ENCODE measurements around the gene ST3GAL3.

Gene ST3GAL3

DNA sequence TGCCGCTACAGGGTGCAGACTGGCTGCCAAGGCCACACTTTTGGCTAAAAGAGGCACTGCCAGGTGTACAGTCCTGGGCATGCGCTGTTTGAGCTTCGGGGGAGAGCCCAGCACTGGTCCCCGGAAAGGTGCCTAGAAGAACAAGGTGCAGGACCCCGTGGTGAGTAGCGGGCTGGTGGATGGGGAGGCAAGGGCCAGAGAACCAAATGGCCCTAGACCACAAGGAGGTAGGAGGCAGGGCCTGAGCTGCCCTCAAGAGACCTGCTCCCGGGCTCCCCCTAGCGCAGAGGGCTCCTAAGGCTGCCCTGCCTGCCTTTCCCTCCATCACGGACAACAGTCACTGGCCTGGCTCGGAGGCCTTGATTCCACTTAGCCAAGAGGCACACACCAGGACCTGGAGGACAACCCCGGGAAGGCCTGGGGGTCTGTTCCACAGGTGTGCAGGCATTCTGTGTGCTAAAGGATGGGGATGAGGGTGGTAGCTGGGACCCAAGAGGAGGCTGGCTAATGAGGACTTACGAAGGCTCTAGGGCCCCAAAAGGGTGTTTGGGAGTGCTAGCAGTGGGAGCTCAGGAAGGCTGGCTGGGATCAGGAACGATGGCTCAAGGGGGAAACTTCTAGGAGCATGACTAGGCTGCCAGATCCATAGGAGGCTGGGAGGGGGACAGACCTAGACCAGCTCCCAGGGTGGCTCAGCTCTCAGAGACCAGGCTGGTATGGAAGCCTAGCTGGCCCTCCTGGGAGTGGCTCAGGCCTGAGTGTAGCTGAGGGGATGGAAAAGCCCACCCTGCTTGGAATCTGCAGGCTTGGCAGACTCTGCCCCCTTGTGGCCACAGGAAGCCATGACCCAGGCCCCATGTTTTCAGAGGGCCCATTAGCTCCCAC lies 227.0 kb downstream of the ST3GAL3 start:
- Histone ChIP-seq H3K36me3 (ENCODE audit: control insufficient read depth, insufficient read depth, low read length) (no peaks in the 10 kb centered on the region; the same call in 1 of the 2 replicates), H3K27me3 (replicated peaks; ENCODE audit: control insufficient read depth, insufficient read depth, low read length) (no peaks in the 10 kb centered on the region), H3K4me3 (replicated peaks; ENCODE audit: low read depth, low read length) (no peak overlapping the region; the same call in 1 of the 2 replicates)
- TF ChIP-seq, protein P1, sequence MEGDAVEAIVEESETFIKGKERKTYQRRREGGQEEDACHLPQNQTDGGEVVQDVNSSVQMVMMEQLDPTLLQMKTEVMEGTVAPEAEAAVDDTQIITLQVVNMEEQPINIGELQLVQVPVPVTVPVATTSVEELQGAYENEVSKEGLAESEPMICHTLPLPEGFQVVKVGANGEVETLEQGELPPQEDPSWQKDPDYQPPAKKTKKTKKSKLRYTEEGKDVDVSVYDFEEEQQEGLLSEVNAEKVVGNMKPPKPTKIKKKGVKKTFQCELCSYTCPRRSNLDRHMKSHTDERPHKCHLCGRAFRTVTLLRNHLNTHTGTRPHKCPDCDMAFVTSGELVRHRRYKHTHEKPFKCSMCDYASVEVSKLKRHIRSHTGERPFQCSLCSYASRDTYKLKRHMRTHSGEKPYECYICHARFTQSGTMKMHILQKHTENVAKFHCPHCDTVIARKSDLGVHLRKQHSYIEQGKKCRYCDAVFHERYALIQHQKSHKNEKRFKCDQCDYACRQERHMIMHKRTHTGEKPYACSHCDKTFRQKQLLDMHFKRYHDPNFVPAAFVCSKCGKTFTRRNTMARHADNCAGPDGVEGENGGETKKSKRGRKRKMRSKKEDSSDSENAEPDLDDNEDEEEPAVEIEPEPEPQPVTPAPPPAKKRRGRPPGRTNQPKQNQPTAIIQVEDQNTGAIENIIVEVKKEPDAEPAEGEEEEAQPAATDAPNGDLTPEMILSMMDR (IDR thresholded peaks at IDR 0.05; ENCODE audit: insufficient read depth, low read length, poor library complexity, severe bottlenecking), result peak; percentile 97
- DNase-seq (ENCODE audit: extremely low read depth, insufficient read length), result peak; percentile 51

DNA sequence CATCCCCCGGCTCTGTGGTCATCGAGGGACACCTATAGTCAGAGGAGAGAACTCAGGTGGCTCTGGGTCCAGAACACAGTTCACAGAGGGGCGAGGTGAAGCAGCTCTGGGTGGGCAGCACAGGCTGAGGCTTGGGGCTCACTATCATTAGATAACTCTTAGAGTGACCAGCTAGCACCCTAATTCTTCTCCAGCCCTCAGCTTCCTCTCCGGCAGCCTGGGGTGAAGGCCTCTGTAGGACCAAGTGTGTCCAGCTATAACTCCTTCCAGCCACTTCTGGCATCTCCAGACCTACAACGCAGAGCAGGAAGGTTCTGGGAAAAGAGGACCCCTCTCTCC lies 227.6 kb downstream of the ST3GAL3 start:
- TF ChIP-seq, protein P1 (IDR thresholded peaks at IDR 0.05; ENCODE audit: insufficient read depth, low read length, poor library complexity, severe bottlenecking), result no peak
- Histone ChIP-seq H3K27me3 (replicated peaks; ENCODE audit: control insufficient read depth, insufficient read depth, low read length) (no peaks in the 10 kb centered on the region), H3K36me3 (ENCODE audit: control insufficient read depth, insufficient read depth, low read length) (no peaks in the 10 kb centered on the region; the same call in 1 of the 2 replicates), H3K4me3 (replicated peaks; ENCODE audit: low read depth, low read length) (no peak overlapping the region)
- no peak for DNase-seq (ENCODE audit: extremely low read depth, insufficient read length)

DNA sequence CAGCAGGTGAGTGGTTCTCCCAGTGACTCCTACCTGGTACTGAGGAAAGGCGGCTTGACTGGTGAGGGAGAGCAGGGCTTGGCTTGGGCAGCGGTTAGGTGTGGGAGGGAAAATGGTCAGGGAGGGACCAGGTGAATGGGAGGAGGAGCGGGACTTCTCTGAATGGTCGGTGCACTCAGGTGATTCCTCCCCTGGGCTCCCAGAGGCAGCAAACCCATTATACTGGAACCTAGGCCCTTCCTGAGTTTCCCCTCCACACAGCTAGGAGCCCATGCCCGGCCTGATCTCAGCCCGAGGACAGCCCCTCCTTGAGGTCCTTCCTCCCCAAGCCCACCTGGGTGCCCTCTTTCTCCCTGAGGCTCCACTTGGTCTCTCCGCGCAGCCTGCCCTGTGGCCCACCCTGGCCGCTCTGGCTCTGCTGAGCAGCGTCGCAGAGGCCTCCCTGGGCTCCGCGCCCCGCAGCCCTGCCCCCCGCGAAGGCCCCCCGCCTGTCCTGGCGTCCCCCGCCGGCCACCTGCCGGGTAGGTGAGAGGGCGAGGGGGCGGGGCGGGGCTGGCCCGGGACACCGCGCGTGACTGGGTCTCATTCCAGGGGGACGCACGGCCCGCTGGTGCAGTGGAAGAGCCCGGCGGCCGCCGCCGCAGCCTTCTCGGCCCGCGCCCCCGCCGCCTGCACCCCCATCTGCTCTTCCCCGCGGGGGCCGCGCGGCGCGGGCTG lies 228.5 kb downstream of the ST3GAL3 start:
- TF ChIP-seq, protein P1 (IDR thresholded peaks at IDR 0.05; ENCODE audit: insufficient read depth, low read length, poor library complexity, severe bottlenecking), result no peak
- H3K4me3 ChIP-seq (replicated peaks; ENCODE audit: low read depth, low read length), result no peak overlapping the region
- H3K36me3 ChIP-seq (ENCODE audit: control insufficient read depth, insufficient read depth, low read length), result no peaks in the 10 kb centered on the region; the same call in 1 of the 2 replicates
- DNase-seq (ENCODE audit: extremely low read depth, insufficient read length), result peak; percentile 20
- no peaks in the 10 kb centered on the region for H3K27me3 ChIP-seq (replicated peaks; ENCODE audit: control insufficient read depth, insufficient read depth, low read length)

DNA sequence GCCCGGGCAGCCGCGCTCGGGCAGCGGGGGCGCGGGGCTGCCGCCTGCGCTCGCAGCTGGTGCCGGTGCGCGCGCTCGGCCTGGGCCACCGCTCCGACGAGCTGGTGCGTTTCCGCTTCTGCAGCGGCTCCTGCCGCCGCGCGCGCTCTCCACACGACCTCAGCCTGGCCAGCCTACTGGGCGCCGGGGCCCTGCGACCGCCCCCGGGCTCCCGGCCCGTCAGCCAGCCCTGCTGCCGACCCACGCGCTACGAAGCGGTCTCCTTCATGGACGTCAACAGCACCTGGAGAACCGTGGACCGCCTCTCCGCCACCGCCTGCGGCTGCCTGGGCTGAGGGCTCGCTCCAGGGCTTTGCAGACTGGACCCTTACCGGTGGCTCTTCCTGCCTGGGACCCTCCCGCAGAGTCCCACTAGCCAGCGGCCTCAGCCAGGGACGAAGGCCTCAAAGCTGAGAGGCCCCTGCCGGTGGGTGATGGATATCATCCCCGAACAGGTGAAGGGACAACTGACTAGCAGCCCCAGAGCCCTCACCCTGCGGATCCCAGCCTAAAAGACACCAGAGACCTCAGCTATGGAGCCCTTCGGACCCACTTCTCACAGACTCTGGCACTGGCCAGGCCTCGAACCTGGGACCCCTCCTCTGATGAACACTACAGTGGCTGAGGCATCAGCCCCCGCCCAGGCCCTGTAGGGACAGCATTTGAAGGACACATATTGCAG lies 229.3 kb downstream of the ST3GAL3 start:
- DNase-seq (ENCODE audit: extremely low read depth, insufficient read length), result peak; percentile 43
- no peak overlapping the region for H3K4me3 ChIP-seq (replicated peaks; ENCODE audit: low read depth, low read length)
- H3K36me3 ChIP-seq (ENCODE audit: control insufficient read depth, insufficient read depth, low read length), result no peaks in the 10 kb centered on the region; the same call in 1 of the 2 replicates
- TF ChIP-seq, protein P1 (IDR thresholded peaks at IDR 0.05; ENCODE audit: insufficient read depth, low read length, poor library complexity, severe bottlenecking), result no peak
- no peaks in the 10 kb centered on the region for H3K27me3 ChIP-seq (replicated peaks; ENCODE audit: control insufficient read depth, insufficient read depth, low read length)

DNA sequence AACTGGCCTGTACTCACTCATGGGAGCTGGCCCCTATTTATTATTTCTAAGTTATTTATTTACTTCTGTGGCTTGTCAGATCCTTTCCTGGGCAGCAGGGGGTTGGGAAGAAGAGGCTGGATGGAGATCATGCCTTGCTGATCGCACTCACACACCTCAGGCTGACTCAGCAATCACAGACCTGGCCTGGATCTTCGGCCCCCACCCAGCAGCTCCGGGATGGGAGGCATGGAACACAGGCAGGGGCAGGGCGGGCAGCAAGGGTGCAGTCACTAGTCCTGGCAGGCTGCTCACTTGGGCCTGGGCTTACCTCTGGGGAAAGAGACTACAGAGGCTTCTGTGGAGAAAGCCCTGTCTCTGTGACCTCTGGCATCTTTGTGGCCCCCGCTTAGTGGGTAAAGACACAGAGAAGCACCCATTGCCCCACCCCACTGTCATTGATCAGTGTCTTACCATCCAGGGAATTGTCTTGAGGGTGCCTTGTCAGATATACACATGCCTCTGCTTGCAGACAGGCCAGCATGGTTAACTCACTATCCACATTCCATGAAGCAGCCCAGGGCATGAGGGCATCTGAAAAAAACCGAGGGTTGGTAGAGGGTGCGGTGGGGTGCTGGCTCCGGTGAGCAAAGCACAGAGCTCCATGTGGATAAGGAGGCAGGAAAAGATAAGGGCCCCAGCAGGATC lies 230.0 kb downstream of the ST3GAL3 start:
- H3K4me3 ChIP-seq (replicated peaks; ENCODE audit: low read depth, low read length), result no peak overlapping the region
- TF ChIP-seq, protein P1 (IDR thresholded peaks at IDR 0.05; ENCODE audit: insufficient read depth, low read length, poor library complexity, severe bottlenecking), result no peak
- no peaks in the 10 kb centered on the region; the same call in 1 of the 2 replicates for H3K36me3 ChIP-seq (ENCODE audit: control insufficient read depth, insufficient read depth, low read length)
- no peak for DNase-seq (ENCODE audit: extremely low read depth, insufficient read length)
- H3K27me3 ChIP-seq (replicated peaks; ENCODE audit: control insufficient read depth, insufficient read depth, low read length), result no peaks in the 10 kb centered on the region

Measured in GM06990 (cell line).